BLaER1 (cell line): Measurements from ENCODE around the gene AFAP1.
A peak's percentile ranks its signal among the peaks of the same experiment; 100 is the strongest.

Experiments
- H3K27ac ChIP-seq: shearing (Covaris generic); formaldehyde crosslinking; 2 replicates; pipeline ENCODE4 v1.8.1; 2022
- H3K27me3 ChIP-seq: shearing (Covaris generic); formaldehyde crosslinking; 2 replicates; pipeline ENCODE4 v1.8.1; 2022
- H3K36me3 ChIP-seq: shearing (Covaris generic); formaldehyde crosslinking; 2 replicates; pipeline ENCODE4 v1.8.1; 2022
- H3K4me1 ChIP-seq: shearing (Covaris generic); formaldehyde crosslinking; 2 replicates; pipeline ENCODE4 v1.8.1; 2022
- H3K4me2 ChIP-seq: shearing (Covaris generic); formaldehyde crosslinking; 2 replicates; pipeline ENCODE4 v1.8.1; 2022
- H3K4me3 ChIP-seq: shearing (Covaris generic); formaldehyde crosslinking; 2 replicates; pipeline ENCODE4 v1.8.1; 2022
- H3K9ac ChIP-seq: shearing (Covaris generic); formaldehyde crosslinking; 2 replicates; pipeline ENCODE4 v1.8.1; 2022
- H3K9me3 ChIP-seq: shearing (Covaris generic); formaldehyde crosslinking; 2 replicates; pipeline ENCODE4 v1.8.1; 2022
- H4K20me1 ChIP-seq: shearing (Covaris generic); formaldehyde crosslinking; 2 replicates; pipeline ENCODE4 v1.8.1; 2022
- Cebpa-rat ChIP-seq: shearing (Covaris generic); IDR thresholded peaks from 2 replicates; pipeline ENCODE4 v1.8.1; 2022

AFAP1 gene

DNA sequence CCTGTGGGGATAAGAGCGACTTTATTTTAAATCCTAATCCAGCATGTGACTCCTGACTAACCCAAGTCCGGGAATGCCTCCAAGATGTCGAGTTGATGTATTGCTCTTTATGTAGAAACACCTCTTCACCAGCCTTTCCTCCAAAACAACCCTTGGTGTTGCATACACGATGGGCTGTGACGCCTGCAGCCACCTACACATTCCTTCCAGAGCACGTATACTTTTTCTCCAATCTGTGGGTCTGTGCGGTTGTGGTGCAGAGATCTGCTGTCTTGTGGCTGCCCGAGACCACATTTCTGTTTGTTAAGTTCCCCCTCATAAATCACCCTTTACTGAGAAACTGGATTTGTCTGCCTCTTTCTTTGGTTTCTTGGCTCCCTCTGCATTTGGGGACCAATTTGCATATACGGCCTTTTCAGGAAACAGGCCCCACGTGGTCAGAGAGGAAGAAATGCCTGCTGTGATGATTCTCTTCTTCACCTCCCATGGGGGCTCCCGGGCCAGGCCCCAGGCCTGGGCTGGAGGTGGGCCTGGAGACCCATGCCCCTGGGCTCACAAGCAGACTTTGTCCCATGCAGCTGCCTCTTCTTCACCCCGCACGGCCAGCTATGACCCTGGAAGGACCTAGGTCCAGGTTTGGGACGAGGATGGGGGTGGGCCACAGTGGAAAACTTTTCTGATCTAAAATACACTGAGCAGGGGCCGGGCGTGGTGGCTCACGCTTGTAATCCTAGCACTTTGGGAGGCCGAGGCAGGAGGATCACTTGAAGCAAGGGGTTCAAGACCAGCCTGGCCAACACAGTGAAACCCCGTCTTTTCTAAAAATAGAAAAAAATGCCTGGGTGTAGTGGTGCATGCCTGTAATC, 21.4 kb upstream of the AFAP1 start:
- H3K27ac ChIP-seq = 0 out of 2 replicates have a peak overlapping the region, but pooled peaks have one; percentile 20

DNA sequence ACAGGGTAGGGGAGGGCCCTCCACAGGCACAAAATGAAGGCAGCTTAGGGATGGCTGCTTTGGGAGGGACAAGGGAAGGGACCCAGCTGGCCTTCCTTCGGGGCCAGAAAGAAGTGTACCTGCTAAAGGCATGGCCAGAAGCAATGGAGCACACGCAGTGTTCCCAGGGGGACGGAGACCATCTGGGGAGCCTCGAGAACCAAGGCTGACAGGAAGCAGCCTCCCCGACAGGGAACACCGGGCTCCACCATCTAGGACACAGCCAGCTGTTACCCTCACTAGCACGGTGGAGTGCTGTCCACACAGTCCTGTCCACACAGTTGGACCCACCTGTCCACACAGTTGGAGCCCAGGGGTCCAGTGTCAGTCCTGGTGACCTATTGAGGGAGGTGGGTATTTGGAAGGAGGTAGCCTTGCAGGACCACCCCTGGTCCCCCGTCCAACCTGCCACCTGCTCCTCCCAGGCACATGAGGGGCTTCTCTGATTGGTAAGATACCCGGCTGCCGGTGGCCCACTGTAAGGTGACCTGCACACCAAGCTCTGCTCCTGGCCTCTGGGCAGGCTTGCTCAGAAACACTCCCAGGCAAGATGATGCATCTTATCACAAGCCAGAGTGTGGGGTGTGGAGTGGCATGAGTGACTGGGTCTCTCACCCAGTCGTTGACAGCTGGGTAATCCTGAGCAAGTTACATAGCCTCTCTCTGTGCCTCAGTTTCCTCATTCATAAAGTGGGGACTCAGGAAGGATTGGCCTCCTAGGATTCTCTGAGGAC, 20.5 kb upstream of the AFAP1 start:
- Histone ChIP-seq H3K4me3 (peak overlapping the region; percentile 3; the same call in 1 of the 2 replicates), H3K9me3 (no peaks in the 10 kb centered on the region), H3K27me3 (no peaks in the 10 kb centered on the region), H3K9ac (no peak overlapping the region), H3K27ac (no peak overlapping the region), H3K36me3 (no peaks in the 10 kb centered on the region), H3K4me1 (peaks cover 60% of the 10 kb centered on the region), H3K4me2 (peak overlapping the region; percentile 92), H4K20me1 (peaks cover 13% of the 10 kb centered on the region; the same call in 1 of the 2 replicates)
- TF ChIP-seq Cebpa-rat = no peak

More for the DNA sequence above, 21.4 kb upstream of the AFAP1 start:
- Histone ChIP-seq H3K4me2 (peak overlapping the region; percentile 92), H3K36me3 (no peaks in the 10 kb centered on the region), H3K4me3 (0 out of 2 replicates have a peak overlapping the region, but pooled peaks have one; percentile 3), H4K20me1 (peaks cover 13% of the 10 kb centered on the region; the same call in 1 of the 2 replicates), H3K9ac (no peak overlapping the region), H3K9me3 (no peaks in the 10 kb centered on the region), H3K4me1 (peaks cover 65% of the 10 kb centered on the region), H3K27me3 (no peaks in the 10 kb centered on the region)
- TF ChIP-seq Cebpa-rat = no peak

DNA sequence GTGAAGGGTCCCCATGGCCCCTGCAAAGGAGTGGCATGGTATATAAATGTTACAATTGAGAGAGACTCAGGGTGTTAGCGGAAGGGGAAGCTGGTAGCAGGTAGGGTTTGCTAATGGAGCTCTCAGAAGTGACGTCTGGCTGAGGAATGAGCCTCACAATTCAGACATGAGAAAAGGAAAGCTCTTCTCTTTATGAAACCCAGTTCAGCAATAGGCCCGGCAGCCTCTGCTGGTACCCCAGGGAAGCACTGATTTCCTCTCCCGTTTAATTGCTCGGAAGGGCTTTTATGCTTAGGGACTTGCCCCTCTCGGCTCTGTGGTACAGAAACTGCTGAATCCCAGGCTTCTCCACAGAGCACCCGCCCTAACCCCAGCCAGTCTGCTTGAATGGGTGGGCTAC, 19.4 kb upstream of the AFAP1 start:
- Histone ChIP-seq H3K27me3 (no peaks in the 10 kb centered on the region), H3K4me3 (no peak overlapping the region), H3K9me3 (peaks cover 5% of the 10 kb centered on the region), H3K9ac (no peak overlapping the region), H3K36me3 (no peaks in the 10 kb centered on the region), H3K4me1 (peaks cover 53% of the 10 kb centered on the region), H3K27ac (no peak overlapping the region), H3K4me2 (peak overlapping the region; percentile 92), H4K20me1 (peaks cover 13% of the 10 kb centered on the region; the same call in 1 of the 2 replicates)
- no peak for TF ChIP-seq Cebpa-rat

DNA sequence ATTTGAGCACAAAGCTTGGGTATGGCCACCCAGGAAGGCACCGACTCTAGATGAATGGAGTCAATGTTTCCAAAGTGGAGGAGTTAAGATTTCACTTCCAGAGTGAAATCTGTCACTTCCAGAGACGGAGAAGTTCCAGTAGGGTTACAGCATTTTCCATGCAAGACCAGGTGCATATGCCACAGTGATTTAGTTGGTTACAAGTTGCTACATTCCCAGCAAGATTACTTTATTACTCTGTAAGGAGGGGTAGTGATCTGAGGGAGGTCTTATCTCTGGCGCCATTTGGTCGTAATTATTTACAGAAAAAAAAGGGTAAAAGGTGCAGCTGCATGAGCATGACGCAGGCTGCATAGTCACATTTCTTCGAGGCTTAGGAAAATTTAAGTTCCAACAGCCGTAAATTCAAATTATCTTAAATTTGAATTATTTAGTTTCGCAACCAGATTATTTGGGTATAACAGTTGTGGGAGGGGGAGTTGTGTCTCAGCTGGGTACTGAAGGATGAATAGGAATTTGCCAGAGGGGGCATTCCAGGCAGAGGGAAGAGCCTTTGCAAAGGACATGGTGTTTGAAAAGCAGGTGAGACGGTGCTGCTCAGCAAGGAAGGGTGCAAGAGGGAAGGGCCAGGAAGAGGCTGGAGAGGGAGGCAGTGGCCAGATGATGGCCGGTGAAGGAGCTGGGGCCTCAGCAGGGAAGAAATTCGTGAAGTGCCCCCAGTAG, 17.4 kb upstream of the AFAP1 start:
- Histone ChIP-seq H3K4me2 (no peak overlapping the region), H3K27ac (no peak overlapping the region)
- no peak for TF ChIP-seq Cebpa-rat

DNA sequence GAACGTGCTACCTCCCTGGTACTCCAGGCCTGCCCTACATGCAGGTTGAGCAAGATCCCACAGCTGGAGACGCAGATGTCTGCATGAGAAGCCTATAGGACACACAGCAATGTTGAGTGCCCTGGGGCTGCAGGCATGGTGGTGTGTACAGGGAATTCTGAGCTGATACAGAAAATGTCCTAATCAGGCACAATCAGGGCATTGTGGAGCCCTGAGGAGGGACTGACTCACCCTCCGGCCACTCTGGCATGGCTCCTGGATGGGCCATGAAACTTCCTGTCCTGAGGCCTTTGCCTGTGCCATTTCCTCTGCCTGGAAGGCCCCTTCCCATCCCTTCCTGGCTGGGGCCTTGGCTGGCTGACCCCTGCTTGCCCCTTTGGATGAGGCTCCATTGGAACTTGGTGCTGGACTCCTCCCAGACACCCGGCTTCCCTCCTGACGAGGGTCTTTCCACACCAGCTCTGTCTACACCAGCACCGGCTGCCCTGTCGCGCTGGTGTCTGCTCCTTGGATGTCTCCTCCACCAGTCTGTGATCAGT, 16.7 kb upstream of the AFAP1 start:
- H3K27me3 ChIP-seq = no peaks in the 10 kb centered on the region
- H3K9ac ChIP-seq = no peak overlapping the region
- H3K27ac ChIP-seq = no peak overlapping the region
- no peak overlapping the region for H3K4me2 ChIP-seq
- peaks cover 11% of the 10 kb centered on the region for H3K9me3 ChIP-seq
- H3K36me3 ChIP-seq = no peaks in the 10 kb centered on the region
- TF ChIP-seq Cebpa-rat = no peak
- H3K4me1 ChIP-seq = peaks cover 26% of the 10 kb centered on the region
- peaks cover 13% of the 10 kb centered on the region; the same call in 1 of the 2 replicates for H4K20me1 ChIP-seq
- H3K4me3 ChIP-seq = no peak overlapping the region

More for the DNA sequence above, 17.4 kb upstream of the AFAP1 start:
- no peaks in the 10 kb centered on the region for H3K27me3 ChIP-seq
- peaks cover 7% of the 10 kb centered on the region for H3K9me3 ChIP-seq
- H3K4me1 ChIP-seq = peaks cover 34% of the 10 kb centered on the region
- no peak overlapping the region for H3K9ac ChIP-seq
- H3K36me3 ChIP-seq = no peaks in the 10 kb centered on the region
- H4K20me1 ChIP-seq = peaks cover 13% of the 10 kb centered on the region; the same call in 1 of the 2 replicates
- H3K4me3 ChIP-seq = no peak overlapping the region

DNA sequence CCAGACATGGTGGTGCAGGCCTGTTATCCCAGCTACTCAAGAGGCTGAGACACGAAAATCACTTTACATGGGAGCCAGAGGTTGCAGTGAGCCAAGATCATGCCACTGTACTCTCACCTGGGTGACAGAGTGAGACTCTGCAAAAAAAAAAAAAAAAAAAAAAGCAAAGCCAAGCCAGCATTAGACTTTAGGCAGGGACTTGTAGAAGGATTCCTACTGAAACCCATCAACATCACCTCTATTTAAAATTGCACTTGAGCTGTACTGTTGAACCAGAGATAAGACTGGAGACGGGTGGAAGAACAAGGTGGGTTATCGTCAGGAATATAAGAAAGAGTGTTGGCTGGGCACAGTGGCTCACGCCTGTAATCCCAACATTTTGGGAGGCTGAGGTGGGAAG, 15.7 kb upstream of the AFAP1 start:
- peaks cover 10% of the 10 kb centered on the region; the same call in 1 of the 2 replicates for H4K20me1 ChIP-seq
- H3K4me3 ChIP-seq = no peak overlapping the region
- peaks cover 17% of the 10 kb centered on the region for H3K4me1 ChIP-seq
- no peak overlapping the region for H3K9ac ChIP-seq
- no peak overlapping the region for H3K27ac ChIP-seq
- no peaks in the 10 kb centered on the region for H3K36me3 ChIP-seq
- no peaks in the 10 kb centered on the region for H3K27me3 ChIP-seq
- no peak overlapping the region for H3K4me2 ChIP-seq
- peaks cover 20% of the 10 kb centered on the region for H3K9me3 ChIP-seq
- no peak for TF ChIP-seq Cebpa-rat

DNA sequence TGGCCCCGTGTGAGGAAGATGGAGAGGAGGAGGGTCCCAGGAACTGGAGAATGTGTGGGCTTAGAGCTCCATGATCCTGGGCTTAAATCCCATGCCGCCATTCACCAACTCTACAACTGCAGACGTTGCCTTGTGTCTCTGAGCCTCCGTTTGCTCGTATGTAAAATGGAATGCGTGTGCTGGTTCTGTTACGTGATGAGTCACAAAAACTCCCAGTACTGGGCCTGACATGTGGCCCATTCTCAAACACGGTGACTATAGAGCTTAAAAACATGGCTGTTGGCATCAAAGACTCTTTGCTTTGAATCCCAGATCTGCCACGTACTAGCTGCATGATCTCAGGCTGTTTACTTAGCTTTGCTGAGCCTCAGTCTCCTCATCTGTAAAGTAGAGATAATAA, 13.0 kb upstream of the AFAP1 start:
- H4K20me1 ChIP-seq = no peaks in the 10 kb centered on the region
- no peaks in the 10 kb centered on the region for H3K4me1 ChIP-seq
- H3K9ac ChIP-seq = no peak overlapping the region
- peaks cover 20% of the 10 kb centered on the region for H3K9me3 ChIP-seq
- no peak overlapping the region for H3K27ac ChIP-seq
- H3K36me3 ChIP-seq = no peaks in the 10 kb centered on the region
- H3K4me2 ChIP-seq = no peak overlapping the region
- no peak for TF ChIP-seq Cebpa-rat
- no peak overlapping the region for H3K4me3 ChIP-seq
- no peaks in the 10 kb centered on the region for H3K27me3 ChIP-seq

DNA sequence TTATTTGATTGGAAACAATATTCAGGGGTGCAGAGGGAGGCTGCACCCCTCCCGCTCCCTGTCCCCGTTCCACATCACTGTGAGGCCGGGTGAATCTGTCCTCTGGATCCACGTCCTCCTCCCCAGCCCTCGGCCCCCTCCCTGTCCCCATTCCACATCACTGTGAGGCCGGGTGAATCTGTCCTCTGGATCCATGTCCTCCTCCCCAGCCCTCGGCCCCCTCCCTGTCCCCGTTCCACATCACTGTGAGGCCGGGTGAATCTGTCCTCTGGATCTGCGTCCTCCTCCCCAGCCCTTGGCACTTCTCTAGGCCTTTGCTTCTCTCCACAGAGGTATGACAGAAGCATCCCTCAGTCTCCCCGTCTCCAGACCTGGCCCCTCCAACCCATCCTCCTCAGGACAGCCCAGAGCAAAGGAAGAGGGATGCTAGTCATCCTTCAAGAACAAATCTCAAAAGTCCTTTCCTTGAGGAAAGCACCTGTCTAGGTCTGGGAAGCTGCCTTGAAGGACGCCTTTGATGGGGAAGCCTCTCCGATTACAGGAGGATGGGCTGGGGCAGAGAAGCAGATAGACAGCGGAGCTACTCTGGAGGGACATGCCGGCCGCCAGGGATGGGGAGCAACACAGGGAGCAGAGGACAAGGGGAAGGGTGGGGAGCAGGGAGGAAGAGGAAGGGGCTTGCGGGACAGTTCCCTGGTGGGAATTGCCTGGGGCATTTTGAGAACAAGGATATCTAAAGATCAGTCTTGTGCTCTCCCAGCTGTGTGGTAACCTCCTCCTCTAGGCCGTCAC, 10.8 kb upstream of the AFAP1 start:
- Histone ChIP-seq H3K36me3 (no peaks in the 10 kb centered on the region), H4K20me1 (no peaks in the 10 kb centered on the region), H3K9me3 (peaks cover 20% of the 10 kb centered on the region), H3K4me3 (no peak overlapping the region), H3K4me1 (no peaks in the 10 kb centered on the region), H3K4me2 (no peak overlapping the region), H3K9ac (no peak overlapping the region), H3K27me3 (no peaks in the 10 kb centered on the region), H3K27ac (no peak overlapping the region)
- TF ChIP-seq Cebpa-rat = no peak

DNA sequence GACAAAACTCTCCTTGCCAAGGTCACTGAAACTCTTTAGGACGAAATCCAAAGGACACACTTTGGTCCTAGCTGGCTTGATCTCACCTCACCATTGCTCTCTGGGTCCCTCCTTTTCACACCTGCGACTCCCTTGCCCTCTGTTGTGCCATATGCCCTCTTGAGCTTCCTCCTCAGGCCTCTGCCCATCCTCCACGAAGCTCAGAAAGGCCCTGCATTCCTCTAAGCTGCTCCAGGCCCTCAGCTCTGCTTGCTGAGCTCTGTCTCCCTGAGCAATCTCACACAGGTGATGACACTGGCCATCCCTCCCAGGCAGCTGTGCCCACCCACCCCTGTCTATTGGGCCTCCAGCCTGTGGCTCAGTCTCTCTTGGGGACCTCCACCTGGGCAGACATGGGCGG, 10.1 kb upstream of the AFAP1 start:
- Histone ChIP-seq H3K4me3 (no peak overlapping the region), H4K20me1 (no peaks in the 10 kb centered on the region), H3K27ac (no peak overlapping the region), H3K9ac (no peak overlapping the region), H3K27me3 (no peaks in the 10 kb centered on the region), H3K4me2 (no peak overlapping the region), H3K4me1 (no peaks in the 10 kb centered on the region), H3K36me3 (no peaks in the 10 kb centered on the region), H3K9me3 (peaks cover 20% of the 10 kb centered on the region)
- no peak for TF ChIP-seq Cebpa-rat
